HepG2 (cell line): ENCODE measurements around the gene DCST2. TPM values are rescaled to one million over a fixed set of nuclear protein-coding genes. Genes with fewer than 3 reads are reported as not detected.

ENCODE experiments used
- ETS1 ChIP-seq: sonication (generic); formaldehyde crosslinking; IDR thresholded peaks from 2 replicates; pipeline ENCODE4 v1.4.0; 2020; ENCODE audit warnings: missing genetic modification reagents
- FOXP4 ChIP-seq: sonication (generic); formaldehyde crosslinking; IDR thresholded peaks from 2 replicates; pipeline ENCODE4 v1.4.0; 2020; ENCODE audit warnings: missing genetic modification reagents
- HOXA5 ChIP-seq: sonication (generic); formaldehyde crosslinking; IDR thresholded peaks from 2 replicates; pipeline ENCODE4 v1.4.0; 2020; ENCODE audit warnings: missing genetic modification reagents
- LBX2 ChIP-seq: sonication (generic); formaldehyde crosslinking; IDR thresholded peaks from 2 replicates; pipeline ENCODE4 v1.5.0; 2020; ENCODE audit warnings: missing genetic modification reagents, mild to moderate bottlenecking, borderline replicate concordance
- MTA3 ChIP-seq: sonication (generic); formaldehyde crosslinking; IDR thresholded peaks from 2 replicates; pipeline ENCODE4 v1.4.0; 2020; ENCODE audit warnings: missing genetic modification reagents
- NFKB2 ChIP-seq: sonication (generic); formaldehyde crosslinking; IDR thresholded peaks from 2 replicates; pipeline ENCODE4 v1.4.0; 2020; ENCODE audit warnings: missing genetic modification reagents, borderline replicate concordance
- PCBP2 ChIP-seq: fragments of 200-400 bp; formaldehyde crosslinking; optimal IDR thresholded peaks from 2 replicates; pipeline ENCODE3; 2018; ENCODE audit warnings: low read length, low read depth; ENCODE audit not compliant: poor library complexity, severe bottlenecking
- REL ChIP-seq: sonication (generic); formaldehyde crosslinking; conservative IDR thresholded peaks from 2 replicates; pipeline ENCODE4 v1.8.0; 2022; ENCODE audit warnings: mild to moderate bottlenecking, missing genetic modification reagents, moderate library complexity
- SMAD3 ChIP-seq: sonication (generic); formaldehyde crosslinking; IDR thresholded peaks from 2 replicates; pipeline ENCODE4 v1.4.0; 2020; ENCODE audit warnings: missing genetic modification reagents
- SRSF4 ChIP-seq: fragments of 200-400 bp; formaldehyde crosslinking; IDR thresholded peaks from one replicate; pipeline ENCODE4 v1.6.1; 2018; ENCODE audit warnings: mild to moderate bottlenecking, low read depth, low read length, moderate library complexity; ENCODE audit not compliant: poor library complexity, severe bottlenecking
- SSRP1 ChIP-seq: IDR thresholded peaks from 2 replicates; pipeline ENCODE4 v1.6.1; 2016; ENCODE audit warnings: control low read depth
- TAF15 ChIP-seq: fragments of 200-400 bp; formaldehyde crosslinking; IDR thresholded peaks from one replicate; pipeline ENCODE4 v1.6.1; 2018; ENCODE audit warnings: mild to moderate bottlenecking, low read depth, low read length; ENCODE audit not compliant: poor library complexity, severe bottlenecking
- ZBTB8A ChIP-seq: sonication (generic); formaldehyde crosslinking; IDR thresholded peaks from 2 replicates; pipeline ENCODE4 v1.4.0; 2020; ENCODE audit warnings: mild to moderate bottlenecking, low read depth, missing genetic modification reagents, borderline replicate concordance
- ZMYM4 ChIP-seq: sonication (generic); formaldehyde crosslinking; IDR thresholded peaks from 2 replicates; pipeline ENCODE4 v1.8.1; 2023; ENCODE audit warnings: mild to moderate bottlenecking, missing genetic modification reagents
- ZNF253 ChIP-seq: sonication (generic); formaldehyde crosslinking; IDR thresholded peaks from 2 replicates; pipeline ENCODE4 v1.8.0; 2022; ENCODE audit warnings: mild to moderate bottlenecking, missing genetic modification reagents, borderline replicate concordance
- ZNF274 ChIP-seq: sonication (generic); formaldehyde crosslinking; IDR thresholded peaks from 2 replicates; pipeline ENCODE4 v1.5.1; 2020; ENCODE audit warnings: mild to moderate bottlenecking, missing genetic modification reagents
- ZNF788 ChIP-seq: sonication (generic); formaldehyde crosslinking; IDR thresholded peaks from 2 replicates; pipeline ENCODE4 v1.5.0; 2020; ENCODE audit warnings: mild to moderate bottlenecking, missing genetic modification reagents, borderline replicate concordance
- ZSCAN31 ChIP-seq: sonication (generic); formaldehyde crosslinking; IDR thresholded peaks from 2 replicates; pipeline ENCODE4 v1.5.0; 2020; ENCODE audit warnings: low read depth, mild to moderate bottlenecking, missing genetic modification reagents
- polyA plus RNA-seq, 8 experiments: library from polyadenylated mRNA; depleted of rRNA in 3 of 8; stranded (reverse) in 7 of 8; unstranded in 1 of 8; fragments of >200 nt; fragmentation: Illumina TruSeq in 4 of 8; extraction: Trizol in 4 of 8; gene quantifications; 2 replicates each; pipeline versions ENCODE4 v1.2.1 to v1.2.3, GENCODE V29; 2011 to 2016; ENCODE audit warnings: low read depth in 4 of 8, missing spikeins in 1 of 8, mixed read lengths in 1 of 8; ENCODE audit not compliant: insufficient read depth in 1 of 8
- total RNA-seq, 5 experiments: library from RNA; depleted of rRNA; stranded (reverse); fragments of >200 nt; fragmentation: Illumina TruSeq; extraction: Trizol; gene quantifications; 2 replicates each; pipeline ENCODE4 v1.2.3, GENCODE V29; 2016; ENCODE audit warnings: low read depth in 1 of 5
- TF ChIP-seq, protein P1 (sequence below): sonication (generic); formaldehyde crosslinking; IDR thresholded peaks from 2 replicates; pipeline ENCODE4; 2020; ENCODE audit warnings: missing genetic modification reagents, mild to moderate bottlenecking, borderline replicate concordance
- TF ChIP-seq, protein P2 (sequence below): sonication (generic); formaldehyde crosslinking; IDR thresholded peaks from 2 replicates; pipeline ENCODE4 v1.4.0; 2020; ENCODE audit warnings: missing genetic modification reagents, borderline replicate concordance
- TF ChIP-seq, protein P3 (sequence below): sonication (generic); formaldehyde crosslinking; IDR thresholded peaks from 2 replicates; pipeline ENCODE4 v1.8.1; 2023; ENCODE audit warnings: missing genetic modification reagents, mild to moderate bottlenecking, borderline replicate concordance

Gene DCST2
- total and polyA plus RNA-seq, 2 of the 13 experiments (the other 11 are each of a cell fraction or from before 2014, with no cell fraction given), result 0.74 TPM; not detected in 1

DNA sequence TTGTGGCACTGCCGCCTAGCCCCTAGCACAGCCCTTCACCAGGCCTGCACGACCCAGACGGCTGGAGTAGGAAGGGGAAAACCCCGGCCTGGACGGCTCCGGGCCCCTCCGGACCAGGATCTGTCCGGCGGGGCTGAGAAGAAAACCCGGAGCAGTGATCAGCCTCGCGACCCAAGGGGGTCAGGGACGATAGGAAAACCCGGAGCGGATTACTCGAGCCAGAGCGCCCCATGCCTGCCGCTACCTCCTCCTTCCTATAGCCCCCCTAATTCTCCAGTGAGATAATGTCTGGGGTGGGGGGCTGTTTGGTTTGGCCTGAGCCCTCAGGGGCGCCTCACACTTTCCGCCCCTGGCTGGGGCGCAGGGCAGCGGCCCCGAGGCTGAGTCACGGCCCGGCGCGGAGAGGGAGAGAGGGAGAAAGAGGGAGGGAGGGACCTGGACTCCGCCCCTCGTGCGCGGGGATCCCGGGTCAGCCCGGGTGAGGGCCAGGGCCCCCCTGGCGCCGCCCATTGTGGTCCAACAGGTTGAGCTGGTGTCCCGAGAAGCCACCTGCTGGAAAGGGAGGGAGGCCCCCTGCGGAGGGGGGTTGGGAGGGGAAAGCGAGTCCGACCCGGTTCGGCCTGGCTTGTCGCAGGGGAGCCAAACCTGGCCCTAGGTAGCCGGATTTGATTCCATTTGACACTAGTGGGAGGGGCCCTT lies 32.7 kb downstream of the DCST2 start (continued):
- TF ChIP-seq, protein P1, sequence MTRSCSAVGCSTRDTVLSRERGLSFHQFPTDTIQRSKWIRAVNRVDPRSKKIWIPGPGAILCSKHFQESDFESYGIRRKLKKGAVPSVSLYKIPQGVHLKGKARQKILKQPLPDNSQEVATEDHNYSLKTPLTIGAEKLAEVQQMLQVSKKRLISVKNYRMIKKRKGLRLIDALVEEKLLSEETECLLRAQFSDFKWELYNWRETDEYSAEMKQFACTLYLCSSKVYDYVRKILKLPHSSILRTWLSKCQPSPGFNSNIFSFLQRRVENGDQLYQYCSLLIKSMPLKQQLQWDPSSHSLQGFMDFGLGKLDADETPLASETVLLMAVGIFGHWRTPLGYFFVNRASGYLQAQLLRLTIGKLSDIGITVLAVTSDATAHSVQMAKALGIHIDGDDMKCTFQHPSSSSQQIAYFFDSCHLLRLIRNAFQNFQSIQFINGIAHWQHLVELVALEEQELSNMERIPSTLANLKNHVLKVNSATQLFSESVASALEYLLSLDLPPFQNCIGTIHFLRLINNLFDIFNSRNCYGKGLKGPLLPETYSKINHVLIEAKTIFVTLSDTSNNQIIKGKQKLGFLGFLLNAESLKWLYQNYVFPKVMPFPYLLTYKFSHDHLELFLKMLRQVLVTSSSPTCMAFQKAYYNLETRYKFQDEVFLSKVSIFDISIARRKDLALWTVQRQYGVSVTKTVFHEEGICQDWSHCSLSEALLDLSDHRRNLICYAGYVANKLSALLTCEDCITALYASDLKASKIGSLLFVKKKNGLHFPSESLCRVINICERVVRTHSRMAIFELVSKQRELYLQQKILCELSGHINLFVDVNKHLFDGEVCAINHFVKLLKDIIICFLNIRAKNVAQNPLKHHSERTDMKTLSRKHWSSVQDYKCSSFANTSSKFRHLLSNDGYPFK, result no peak
- TF ChIP-seq, protein P2, sequence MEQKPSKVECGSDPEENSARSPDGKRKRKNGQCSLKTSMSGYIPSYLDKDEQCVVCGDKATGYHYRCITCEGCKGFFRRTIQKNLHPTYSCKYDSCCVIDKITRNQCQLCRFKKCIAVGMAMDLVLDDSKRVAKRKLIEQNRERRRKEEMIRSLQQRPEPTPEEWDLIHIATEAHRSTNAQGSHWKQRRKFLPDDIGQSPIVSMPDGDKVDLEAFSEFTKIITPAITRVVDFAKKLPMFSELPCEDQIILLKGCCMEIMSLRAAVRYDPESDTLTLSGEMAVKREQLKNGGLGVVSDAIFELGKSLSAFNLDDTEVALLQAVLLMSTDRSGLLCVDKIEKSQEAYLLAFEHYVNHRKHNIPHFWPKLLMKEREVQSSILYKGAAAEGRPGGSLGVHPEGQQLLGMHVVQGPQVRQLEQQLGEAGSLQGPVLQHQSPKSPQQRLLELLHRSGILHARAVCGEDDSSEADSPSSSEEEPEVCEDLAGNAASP (CRISPR knock-in tag), result peak; percentile 99
- TF ChIP-seq TAF15, result no peak
- peak; percentile 50; the same call in 1 of the 2 replicates for TF ChIP-seq ZMYM4 (CRISPR knock-in tag)
- TF ChIP-seq ZNF788, result peak; percentile 73
- no peak for TF ChIP-seq SRSF4
- TF ChIP-seq FOXP4 (CRISPR knock-in tag), result peak; percentile 65
- TF ChIP-seq REL (CRISPR knock-in tag), result 0 out of 2 replicates have a peak, but pooled peaks have one; percentile 22
- TF ChIP-seq ZBTB8A (CRISPR knock-in tag), result no peak
- no peak; the same call in 1 of the 2 replicates for TF ChIP-seq ZSCAN31
- no peak for TF ChIP-seq SSRP1 (CRISPR knock-in tag)
- peak; percentile 36; the same call in 1 of the 2 replicates for TF ChIP-seq ZNF274
- no peak for TF ChIP-seq ETS1 (CRISPR knock-in tag)
- TF ChIP-seq SMAD3 (CRISPR knock-in tag), result peak; percentile 75; the same call in 1 of the 2 replicates
- TF ChIP-seq PCBP2, result peak; percentile 62
- 0 out of 2 replicates have a peak, but pooled peaks have one; percentile 70 for TF ChIP-seq NFKB2 (CRISPR knock-in tag)
- no peak for TF ChIP-seq LBX2
- no peak for TF ChIP-seq ZNF253 (CRISPR knock-in tag)
- no peak for TF ChIP-seq MTA3 (CRISPR knock-in tag)
- peak; percentile 72 for TF ChIP-seq HOXA5 (CRISPR knock-in tag)
- TF ChIP-seq, protein P3, sequence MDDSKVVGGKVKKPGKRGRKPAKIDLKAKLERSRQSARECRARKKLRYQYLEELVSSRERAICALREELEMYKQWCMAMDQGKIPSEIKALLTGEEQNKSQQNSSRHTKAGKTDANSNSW (CRISPR knock-in tag), result no peak
